Muscle of back (tissue), 11 donors: ENCODE data around the gene LARGE1. TPM values are rescaled to one million over a fixed set of nuclear protein-coding genes. Genes with fewer than 3 reads are reported as not detected.
A peak's percentile ranks its signal among the peaks of the same experiment; 100 is the strongest.

Experiments used
- DNase-seq, 3 donors: peaks; one replicate each; pipeline versions ENCODE4 v3.0.0 to v3.0.0-alpha.2; 2013
- polyA plus RNA-seq, 10 donors: library from polyadenylated mRNA; unstranded; fragments of 120-200 nt; gene quantifications; one replicate each; pipeline ENCODE4 v1.2.1, GENCODE V29; 2013; ENCODE audit not compliant: insufficient read length in 10 of 10

The LARGE1 gene
- polyA plus RNA-seq, 10 donors, result 8.4 to 12.9 (median 10.3) TPM

- DNase-seq, result no peak
These were observed 191.4 kb downstream of the LARGE1 start for GRCh38 chr22:33728847-33729246.

DNA sequence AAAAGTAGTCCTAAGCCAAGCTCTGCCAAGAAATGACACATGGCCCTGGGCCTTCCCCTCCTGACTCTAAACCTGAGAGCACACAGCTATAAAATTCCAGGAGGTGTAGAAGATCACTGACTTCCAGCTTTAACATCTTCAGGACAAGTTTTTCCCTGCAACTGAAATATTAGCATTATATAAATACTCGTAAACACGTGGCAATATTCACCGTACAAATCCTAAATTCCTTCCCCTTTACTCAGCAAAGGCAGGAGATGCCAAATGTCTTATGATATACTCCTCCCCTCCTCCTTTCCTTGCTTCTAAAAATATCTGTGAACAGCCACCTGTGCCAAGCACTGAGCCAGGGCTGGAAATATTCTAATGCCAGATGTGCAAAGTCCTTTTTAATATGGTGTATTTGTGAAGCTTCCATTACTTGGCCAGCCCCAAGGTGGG, 194.0 kb downstream of the LARGE1 start:
- peak; percentile 70 to 85 (median 73) for DNase-seq

DNA sequence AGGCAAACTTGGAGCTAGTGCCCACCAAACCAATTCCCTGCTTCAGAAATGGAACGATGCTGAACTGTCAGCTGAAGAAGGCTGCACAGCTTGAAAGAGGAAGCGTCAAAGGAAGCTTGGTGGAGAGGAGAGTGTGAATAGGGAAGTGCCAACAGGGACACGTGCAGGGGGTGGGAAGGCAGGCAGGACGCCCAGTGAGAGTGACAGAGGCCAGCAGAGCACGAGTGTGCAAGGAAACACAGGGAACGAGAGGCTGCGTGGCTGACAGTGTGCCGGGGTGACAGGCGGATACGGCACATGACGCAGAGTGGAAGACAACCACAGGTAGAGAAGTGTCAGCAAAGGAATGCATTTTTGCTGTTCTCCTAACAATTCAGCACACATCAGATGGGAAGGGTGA, 196.4 kb downstream of the LARGE1 start:
- DNase-seq, result no peak

DNA sequence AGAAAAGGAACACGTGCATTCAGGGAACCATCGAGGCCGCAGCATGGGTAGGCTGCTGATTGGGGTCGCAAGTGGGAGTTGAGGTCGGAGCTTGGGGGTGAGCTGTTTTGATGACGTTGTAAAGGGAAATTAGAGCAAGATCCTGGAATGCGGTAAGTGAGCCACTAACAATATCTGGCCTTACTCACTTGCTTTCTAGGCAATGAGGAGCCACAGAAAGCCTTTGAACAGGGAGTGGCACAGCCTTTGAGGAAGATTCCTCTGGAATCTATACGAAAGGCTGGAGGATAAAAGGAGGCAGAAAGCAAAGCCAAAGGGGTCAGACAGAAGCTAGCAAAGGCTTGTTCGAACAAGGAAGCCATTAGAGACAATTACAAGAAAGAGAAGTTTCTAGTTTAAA, 197.5 kb downstream of the LARGE1 start:
- no peak for DNase-seq

DNA sequence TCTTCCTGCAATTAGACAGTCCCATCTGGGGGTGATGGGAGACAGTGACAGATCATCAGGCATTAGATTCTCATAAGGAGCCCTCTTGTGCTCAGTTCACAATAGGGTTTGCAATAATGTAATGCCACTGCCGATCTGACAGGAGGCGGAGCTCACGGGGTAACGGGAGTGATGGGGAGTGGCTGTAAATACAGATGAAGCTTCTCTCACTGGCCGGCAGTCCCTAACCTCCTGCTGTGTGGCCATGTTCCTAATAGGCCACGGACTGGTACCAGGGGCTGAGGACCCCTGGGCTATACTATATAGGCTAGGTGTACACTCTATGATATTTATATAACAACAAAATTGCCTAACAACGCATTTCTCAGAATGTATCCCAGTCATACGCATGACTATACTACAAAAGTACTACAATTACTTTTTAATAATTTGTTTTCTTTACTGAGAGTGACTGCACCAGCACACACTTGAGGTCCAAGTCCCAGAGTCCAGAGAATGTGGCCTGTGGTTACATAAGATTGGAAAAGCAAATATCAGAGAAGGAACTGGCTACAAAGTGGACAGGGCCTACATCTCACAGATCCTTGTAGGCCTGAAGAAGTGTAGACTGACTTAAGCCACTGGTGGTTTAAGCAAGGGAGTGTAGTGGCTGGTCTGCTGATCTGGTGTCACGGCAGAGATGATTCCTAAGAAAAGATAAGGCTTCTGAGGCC, 200.0 kb downstream of the LARGE1 start:
- no peak for DNase-seq

DNA sequence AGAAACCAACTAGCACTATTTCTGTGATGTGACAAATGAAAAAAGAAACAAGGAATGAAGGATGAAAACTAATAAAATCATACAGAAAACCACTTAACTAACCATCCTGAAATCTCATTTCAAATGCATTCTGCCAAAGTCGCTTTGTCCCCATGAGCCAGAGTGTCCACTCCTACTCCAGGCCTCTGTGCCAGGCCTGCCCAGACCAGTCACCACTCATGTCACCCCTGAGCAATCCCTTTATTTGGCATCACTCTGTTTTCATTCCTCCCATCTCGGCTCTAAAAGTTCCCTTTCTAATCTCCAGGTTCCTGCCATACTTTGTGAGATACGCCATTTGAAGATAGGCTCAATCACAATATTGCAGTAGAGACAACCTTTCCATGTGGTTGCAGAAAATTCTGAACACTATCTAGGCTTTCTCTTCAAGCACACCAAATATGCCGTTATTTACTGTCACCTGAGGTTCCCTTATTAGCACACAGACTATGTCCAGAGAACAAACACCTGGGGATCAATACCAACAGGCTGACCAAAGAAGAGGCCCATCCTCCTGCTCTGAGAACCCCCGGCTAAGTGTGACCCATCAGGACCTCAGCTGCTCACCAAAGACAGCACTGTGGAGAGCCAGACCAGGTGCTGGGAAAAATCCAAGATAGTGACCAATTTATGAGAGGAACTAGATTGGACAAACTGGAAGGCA, 202.4 kb downstream of the LARGE1 start:
- DNase-seq, result no peak

DNA sequence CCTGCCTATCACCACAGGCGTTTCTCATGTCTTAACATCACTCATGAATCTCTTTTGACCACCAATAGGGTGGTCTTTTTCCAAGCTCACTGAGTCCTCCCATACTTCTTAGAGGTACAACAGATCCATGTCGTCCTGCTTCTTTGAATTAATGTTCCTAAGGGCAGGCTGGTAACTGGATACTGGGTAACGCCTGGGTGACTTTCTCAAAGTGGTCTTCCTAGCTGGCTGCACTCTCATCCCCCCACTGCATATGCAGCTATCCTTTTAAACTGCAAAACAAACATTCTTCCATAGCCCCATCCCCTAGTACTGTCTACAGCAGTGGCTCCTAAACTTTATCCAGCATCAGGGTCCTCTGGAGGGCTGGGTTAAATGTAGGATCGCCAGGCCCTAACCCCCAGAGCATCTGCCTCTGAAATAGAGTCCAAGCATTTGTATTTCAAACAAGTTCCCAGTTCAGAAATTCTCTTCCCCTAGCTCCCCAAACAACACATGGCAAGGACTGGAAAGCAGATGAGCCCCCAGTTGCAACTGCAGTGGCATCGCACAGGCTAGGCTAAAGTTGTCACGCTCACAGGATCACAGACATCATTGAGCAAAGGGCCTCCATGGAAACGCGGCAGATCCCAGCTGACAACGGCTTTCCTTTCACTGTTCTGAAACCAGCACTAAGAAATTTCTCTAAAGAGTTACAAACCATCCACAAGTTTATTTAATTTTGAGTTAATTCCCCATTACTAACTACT, 204.9 kb downstream of the LARGE1 start:
- DNase-seq, result no peak

GRCh38 chr22:33710326-33710725, 209.9 kb downstream of the LARGE1 start:
- DNase-seq, result peak in 1 of 3 donors; percentile 23

DNA sequence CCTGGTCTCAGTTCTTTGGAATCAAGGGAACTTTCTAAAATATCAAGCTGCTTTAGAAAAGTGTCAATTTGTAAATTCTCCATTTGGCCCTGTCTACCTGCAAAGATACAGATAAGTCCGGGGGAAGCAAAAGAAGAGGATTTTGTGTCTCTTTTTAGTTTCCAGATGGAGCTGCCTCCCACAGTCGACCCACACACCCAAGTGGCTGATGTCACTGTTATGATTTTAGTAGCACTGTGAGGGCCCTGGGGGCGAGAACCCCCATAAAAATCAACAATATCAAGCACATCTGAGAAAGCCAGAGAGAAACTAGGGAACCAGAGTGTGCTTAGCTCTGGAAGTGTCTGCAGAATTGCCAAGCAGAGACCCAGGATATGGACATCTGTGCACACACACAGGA, 212.7 kb downstream of the LARGE1 start:
- no peak for DNase-seq

- peak in 1 of 3 donors; percentile 37 for DNase-seq
These were observed 214.2 kb downstream of the LARGE1 start for GRCh38 chr22:33706100-33706499.

DNA sequence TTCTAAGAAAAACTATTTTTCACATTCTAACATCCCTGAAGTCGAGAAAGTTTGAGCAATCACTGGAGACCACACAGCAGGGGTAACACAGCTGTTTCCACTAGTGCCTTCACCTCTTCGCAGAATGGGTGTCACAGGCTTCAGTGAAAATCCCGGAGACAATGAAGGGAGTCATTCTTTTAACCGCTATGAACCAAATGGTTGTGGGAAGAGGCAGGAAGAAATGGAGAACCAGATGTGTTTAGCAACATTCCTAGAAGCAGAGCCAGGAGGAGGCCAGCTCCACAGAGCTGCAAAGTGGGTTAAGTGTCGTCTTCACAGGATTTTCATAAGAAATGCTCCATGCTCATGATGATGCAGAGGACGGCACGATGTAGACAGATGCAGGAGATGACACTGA, 221.1 kb downstream of the LARGE1 start:
- peak in 2 of 3 donors; percentile 7 to 57 for DNase-seq

DNA sequence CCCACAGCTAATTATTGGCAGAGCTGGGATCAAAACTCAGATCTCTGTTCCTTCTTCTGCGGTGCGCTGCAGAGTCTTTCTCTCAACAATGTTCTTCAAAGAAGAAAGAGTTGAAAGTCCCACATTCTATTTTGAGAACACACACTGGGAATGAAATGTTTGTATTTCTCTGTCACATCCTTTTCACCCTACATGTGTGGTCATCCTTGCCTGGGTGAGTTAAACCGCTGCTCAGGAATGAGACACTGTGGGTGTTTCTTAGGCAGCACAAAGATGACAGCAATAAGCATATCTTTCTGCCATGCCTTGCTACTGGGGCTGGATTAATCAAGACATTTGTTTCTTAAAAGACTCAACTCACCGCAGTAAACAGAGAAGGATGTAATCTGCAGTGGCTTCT, 222.6 kb downstream of the LARGE1 start:
- DNase-seq, result peak in 1 of 3 donors; percentile 20

DNA sequence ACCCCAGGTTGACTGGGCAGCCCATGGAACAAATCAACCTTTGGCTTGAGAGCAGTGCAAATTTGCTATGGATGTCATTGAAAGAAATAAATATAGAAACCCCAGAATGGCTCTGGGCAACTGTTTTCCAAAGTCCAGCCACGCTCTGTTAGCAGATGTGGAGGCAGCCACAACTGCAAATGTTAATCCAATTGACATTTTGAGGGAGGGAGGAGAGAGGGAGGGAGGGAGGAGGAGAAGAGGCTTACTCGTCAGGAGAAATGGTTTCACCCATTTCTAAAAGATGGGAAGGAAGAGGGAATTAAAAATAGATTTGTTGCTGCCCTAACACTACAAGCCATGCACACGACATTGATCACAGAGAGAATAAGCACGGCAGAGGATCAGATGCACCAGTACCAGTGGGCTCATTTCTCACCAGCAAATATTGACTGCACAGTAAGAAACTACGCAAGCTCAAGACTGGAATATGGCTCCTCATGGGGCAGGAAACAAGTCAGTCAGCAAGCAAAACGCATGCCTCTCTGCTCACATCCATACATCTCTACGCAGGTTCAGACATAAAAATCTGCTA, 229.1 kb downstream of the LARGE1 start:
- DNase-seq, result no peak

- no peak for DNase-seq
These were observed 231.4 kb downstream of the LARGE1 start for GRCh38 chr22:33688903-33689302.

DNA sequence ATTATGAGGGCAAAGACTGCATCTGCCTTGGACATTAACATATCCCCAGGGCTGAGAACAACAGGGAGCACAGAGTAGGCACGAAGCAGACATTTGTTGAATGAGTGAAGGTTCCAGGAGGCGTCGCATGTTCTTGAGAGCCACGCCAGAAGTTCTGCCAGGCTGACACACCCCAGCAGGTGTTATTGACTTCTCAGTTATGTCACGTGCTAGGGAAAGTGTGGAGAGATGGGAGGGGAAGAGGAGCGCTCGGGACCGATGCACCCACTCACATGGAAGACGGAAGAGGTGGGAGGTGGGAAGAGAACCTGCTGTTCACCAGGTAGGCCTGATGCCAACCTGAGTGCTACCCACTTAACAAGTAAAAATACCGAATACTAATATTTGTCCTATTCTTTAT, 232.8 kb downstream of the LARGE1 start:
- no peak for DNase-seq

- no peak for DNase-seq
These were observed 236.2 kb downstream of the LARGE1 start for GRCh38 chr22:33684087-33684486.

DNA sequence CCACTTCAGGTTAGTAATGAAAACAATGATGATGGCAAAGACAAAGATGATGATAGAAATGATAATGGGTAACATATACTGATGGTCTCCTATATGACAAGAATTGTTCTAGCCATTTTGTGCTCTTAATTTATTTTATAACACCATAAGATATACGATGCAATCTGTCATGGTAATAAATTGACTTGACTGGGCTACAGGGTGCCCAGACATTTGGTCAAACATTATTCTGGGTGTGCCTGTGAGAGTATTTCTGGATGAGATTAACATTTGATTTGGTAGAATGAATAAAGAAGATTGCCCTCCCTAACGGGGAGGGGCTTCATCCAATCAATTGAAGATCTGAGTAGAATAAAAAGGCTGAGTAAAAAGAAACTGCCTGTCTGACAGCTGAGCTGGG, 237.3 kb downstream of the LARGE1 start:
- no peak for DNase-seq

GRCh38 chr22:33680632-33681031, 239.6 kb downstream of the LARGE1 start:
- no peak for DNase-seq

DNA sequence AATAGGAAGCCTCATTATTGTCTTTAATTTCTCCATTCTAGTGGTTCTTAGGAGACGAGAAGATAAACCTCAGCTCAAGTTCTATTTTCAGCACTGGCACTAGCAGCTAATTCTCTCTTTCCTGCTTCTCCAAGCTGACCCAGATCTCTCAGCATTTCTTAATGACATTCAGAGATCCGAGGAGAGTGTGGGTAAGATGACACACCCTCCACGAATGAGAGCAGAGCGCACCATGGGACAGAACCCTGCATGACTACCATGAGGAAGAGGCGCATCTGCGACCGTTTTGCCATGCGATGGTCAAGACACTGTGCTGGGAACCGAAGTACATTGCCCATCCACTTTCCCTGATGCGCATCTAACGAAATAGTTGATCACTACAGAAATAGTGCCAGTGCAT, 241.8 kb downstream of the LARGE1 start:
- DNase-seq, result no peak

- no peak for DNase-seq
These were observed 242.7 kb downstream of the LARGE1 start for GRCh38 chr22:33677536-33677935.

DNA sequence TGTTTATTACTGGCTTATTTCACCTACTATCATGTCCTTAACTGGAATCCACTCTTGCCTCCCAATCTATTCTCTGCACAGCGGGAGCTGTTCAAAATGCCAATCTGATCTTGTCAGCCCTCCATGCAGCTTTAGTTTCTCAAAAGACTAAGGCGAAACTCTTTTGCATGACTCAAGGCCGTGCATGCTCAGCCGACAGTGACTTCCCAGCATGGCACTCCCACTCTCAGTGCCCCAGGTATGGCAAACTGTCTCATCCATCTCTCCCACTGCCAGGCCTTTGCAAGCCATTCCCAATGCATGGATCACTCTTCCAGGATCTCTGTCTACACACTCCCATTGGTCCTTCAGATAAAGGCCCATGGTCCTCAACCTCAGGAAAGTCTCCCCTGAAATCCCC, 245.9 kb downstream of the LARGE1 start:
- no peak for DNase-seq

GRCh38 chr22:33669746-33670145, 250.5 kb downstream of the LARGE1 start:
- DNase-seq, result no peak
